HG03060 (cell line): ENCODE results near the gene CCDC85B.
"Not testable (repeated sequence)": the region's sequence is repeated elsewhere in the genome, so short reads cannot be mapped to it uniquely, and the experiment has no call there.

ENCODE experiments used
- ATAC-seq: cut with Tn5 transposase; IDR thresholded peaks from one replicate; pipeline ENCODE4 v1.9.1; 2021; ENCODE audit warnings: low read depth, moderate number of reproducible peaks; ENCODE audit not compliant: unreplicated experiment

The CCDC85B gene

GRCh38 chr11:65890324-65891218 is at the start of gene CCDC85B:
TSS of gene CCDC85B (plus strand) at chr11:65890673. CDS start at chr11:65890784, 111 bp downstream.
- ATAC-seq, result no peak

GRCh38 chr11:65842144-65842543 is 48.3 kb upstream of the CCDC85B start:
- no peak for ATAC-seq

GRCh38 chr11:65843811-65844210 is 46.7 kb upstream of the CCDC85B start:
- no peak for ATAC-seq

GRCh38 chr11:65844231-65844872 is 46.1 kb upstream of the CCDC85B start:
- no peak for ATAC-seq

- ATAC-seq, result no peak
Measured at GRCh38 chr11:65847746-65848145, 42.7 kb upstream of the CCDC85B start.

GRCh38 chr11:65848693-65849092 is 41.8 kb upstream of the CCDC85B start:
- not testable (repeated sequence) for ATAC-seq

- ATAC-seq, result no peak
Measured at GRCh38 chr11:65849366-65849765, 41.1 kb upstream of the CCDC85B start.

- no peak for ATAC-seq
Measured at GRCh38 chr11:65849771-65850216, 40.7 kb upstream of the CCDC85B start.

- ATAC-seq, result no peak
Measured at GRCh38 chr11:65850217-65851082, 40.0 kb upstream of the CCDC85B start.

GRCh38 chr11:65851083-65851579 is 39.3 kb upstream of the CCDC85B start:
- no peak for ATAC-seq

- ATAC-seq, result no peak
Measured at GRCh38 chr11:65851811-65852507, 38.5 kb upstream of the CCDC85B start.

- ATAC-seq, result no peak
Measured at GRCh38 chr11:65852508-65853245, 37.8 kb upstream of the CCDC85B start.

GRCh38 chr11:65853246-65853979 is 37.1 kb upstream of the CCDC85B start:
- ATAC-seq, result no peak

- no peak for ATAC-seq
Measured at GRCh38 chr11:65854161-65854592, 36.3 kb upstream of the CCDC85B start.

GRCh38 chr11:65854852-65855837 is 35.3 kb upstream of the CCDC85B start:
- no peak for ATAC-seq

- ATAC-seq, result no peak
Measured at GRCh38 chr11:65855927-65856363, 34.5 kb upstream of the CCDC85B start.
